Effector memory CD8-positive, alpha-beta T cell (primary cell): ENCODE results near the gene CALML4.
"Not testable (repeated sequence)": the region's sequence is repeated elsewhere in the genome, so short reads cannot be mapped to it uniquely, and the experiment has no call there.

ENCODE experiments used
- ATAC-seq: fragments of 150-1000 bp; cut with Tn5 transposase; replicated peaks from 2 replicates; pipeline ENCODE4 v1.10.0; 2021; ENCODE audit warnings: mild to moderate bottlenecking, moderate library complexity
- DNase-seq, 3 experiments: peaks; one replicate each; pipeline ENCODE4 v3.0.0; 2021
- H3K27ac Mint-ChIP-seq, 2 donors: one replicate each; pipeline ENCODE4 v1.8.0; 2022; ENCODE audit warnings: mild to moderate bottlenecking in 2 of 2, mixed read lengths in 2 of 2, moderate library complexity in 2 of 2
- H3K27me3 Mint-ChIP-seq, 2 donors: one replicate each; pipeline ENCODE4 v1.8.0; 2022; ENCODE audit warnings: mixed read lengths in 2 of 2
- H3K36me3 Mint-ChIP-seq: one replicate; pipeline ENCODE4 v1.8.0; 2022; ENCODE audit warnings: mild to moderate bottlenecking, moderate library complexity, mixed read lengths; ENCODE audit not compliant: insufficient read depth
- H3K4me1 Mint-ChIP-seq, 2 donors: one replicate each; pipeline ENCODE4 v1.8.0; 2022; ENCODE audit warnings: low read depth in 2 of 2, mixed read lengths in 2 of 2
- H3K4me3 Mint-ChIP-seq, 2 donors: one replicate each; pipeline ENCODE4 v1.8.0; 2022; ENCODE audit warnings: mild to moderate bottlenecking in 2 of 2, mixed read lengths in 2 of 2, moderate library complexity in 2 of 2
- H3K9me3 Mint-ChIP-seq, 2 donors: one replicate each; pipeline ENCODE4 v1.8.0; 2022; ENCODE audit warnings: mixed read lengths in 2 of 2

The CALML4 gene

GRCh38 chr15:68186671-68187397 is 18.3 kb downstream of the CALML4 start:
- peaks cover 63% of the 10 kb centered on the region for H3K36me3 Mint-ChIP-seq
- H3K9me3 Mint-ChIP-seq: no peaks in the 10 kb centered on the region
- DNase-seq: no peak
- H3K27ac Mint-ChIP-seq: no peak overlapping the region
- H3K27me3 Mint-ChIP-seq: no peaks in the 10 kb centered on the region
- H3K4me3 Mint-ChIP-seq: no peak overlapping the region
- no peak for ATAC-seq
- peaks cover 0 to 5% of the 10 kb centered on the region in 2 donors for H3K4me1 Mint-ChIP-seq

GRCh38 chr15:68184616-68185480 is 20.3 kb downstream of the CALML4 start:
- H3K4me1 Mint-ChIP-seq: peaks cover 0 to 12% of the 10 kb centered on the region in 2 donors
- H3K9me3 Mint-ChIP-seq: no peaks in the 10 kb centered on the region
- H3K4me3 Mint-ChIP-seq: no peak overlapping the region
- H3K27me3 Mint-ChIP-seq: no peaks in the 10 kb centered on the region
- DNase-seq (no peak), ATAC-seq (no peak)
- H3K36me3 Mint-ChIP-seq: peaks cover 69% of the 10 kb centered on the region
- peak overlapping the region in 1 of 2 donors; percentile 12 for H3K27ac Mint-ChIP-seq

GRCh38 chr15:68183616-68184315 is 21.4 kb downstream of the CALML4 start:
- Mint-ChIP-seq H3K4me3 (no peak overlapping the region), H3K36me3 (peaks cover 64% of the 10 kb centered on the region), H3K4me1 (peaks cover 0 to 12% of the 10 kb centered on the region in 2 donors), H3K27me3 (no peaks in the 10 kb centered on the region), H3K27ac (peak overlapping the region in 1 of 2 donors; percentile 12), H3K9me3 (no peaks in the 10 kb centered on the region)
- DNase-seq: no peak
- no peak for ATAC-seq

DNA sequence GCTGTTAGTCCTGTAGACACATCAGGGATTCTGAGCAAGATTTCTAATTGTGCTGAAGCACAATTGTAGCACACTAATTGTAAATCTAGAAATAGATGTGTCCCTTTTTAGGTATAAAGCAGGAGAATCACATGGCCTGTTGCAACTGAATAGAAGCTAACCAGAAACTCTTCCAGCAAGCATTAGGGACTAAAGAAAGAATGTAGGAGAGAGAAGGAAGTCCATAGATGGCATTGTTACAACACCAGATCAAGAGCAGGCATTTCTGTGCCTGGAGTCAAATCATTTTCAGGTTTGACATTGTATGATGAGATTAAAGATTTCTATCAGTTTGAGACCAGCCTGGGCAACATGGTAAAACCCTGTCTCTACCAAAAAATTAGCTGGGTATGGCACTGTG is 27.4 kb downstream of the CALML4 start:
- no peak for DNase-seq
- H3K27me3 Mint-ChIP-seq: no peaks in the 10 kb centered on the region
- ATAC-seq: no peak
- no peaks in the 10 kb centered on the region for H3K9me3 Mint-ChIP-seq
- H3K27ac Mint-ChIP-seq: peak overlapping the region in 1 of 2 donors; percentile 65
- no peak overlapping the region for H3K4me3 Mint-ChIP-seq
- H3K36me3 Mint-ChIP-seq: peaks cover 65% of the 10 kb centered on the region
- H3K4me1 Mint-ChIP-seq: peaks cover 3 to 12% of the 10 kb centered on the region in 2 donors

DNA sequence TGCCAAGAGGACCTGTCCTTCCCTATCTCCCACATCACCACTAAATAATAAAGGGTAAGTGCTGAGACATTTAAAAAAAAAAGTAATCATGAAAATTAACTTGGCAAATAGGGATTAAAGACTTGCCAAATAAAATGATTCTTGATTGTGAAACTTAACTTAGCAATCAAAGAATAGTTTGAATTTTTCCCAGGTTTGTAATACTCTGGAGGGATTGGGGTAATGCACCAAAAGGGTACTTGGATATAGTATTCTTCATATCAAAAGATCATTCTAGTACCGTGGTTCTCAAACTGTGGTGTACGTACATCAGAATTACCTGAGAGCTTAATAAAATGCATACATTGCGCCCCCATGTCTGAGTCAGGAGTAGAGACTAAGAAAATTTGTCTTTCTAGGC is 28.5 kb downstream of the CALML4 start:
- Mint-ChIP-seq H3K4me1 (peaks cover 3 to 12% of the 10 kb centered on the region in 2 donors), H3K36me3 (peaks cover 56% of the 10 kb centered on the region), H3K9me3 (no peaks in the 10 kb centered on the region), H3K27me3 (no peaks in the 10 kb centered on the region), H3K27ac (peak overlapping the region in 1 of 2 donors; percentile 23), H3K4me3 (no peak overlapping the region)
- DNase-seq (no peak), ATAC-seq (no peak)

- Mint-ChIP-seq H3K4me1 (peaks cover 3 to 6% of the 10 kb centered on the region in 2 donors), H3K36me3 (peaks cover 48% of the 10 kb centered on the region), H3K27ac (no peak overlapping the region), H3K4me3 (no peak overlapping the region), H3K27me3 (no peaks in the 10 kb centered on the region), H3K9me3 (no peaks in the 10 kb centered on the region)
- ATAC-seq (no peak), DNase-seq (no peak)
Measured at GRCh38 chr15:68175526-68175925, 29.6 kb downstream of the CALML4 start.

DNA sequence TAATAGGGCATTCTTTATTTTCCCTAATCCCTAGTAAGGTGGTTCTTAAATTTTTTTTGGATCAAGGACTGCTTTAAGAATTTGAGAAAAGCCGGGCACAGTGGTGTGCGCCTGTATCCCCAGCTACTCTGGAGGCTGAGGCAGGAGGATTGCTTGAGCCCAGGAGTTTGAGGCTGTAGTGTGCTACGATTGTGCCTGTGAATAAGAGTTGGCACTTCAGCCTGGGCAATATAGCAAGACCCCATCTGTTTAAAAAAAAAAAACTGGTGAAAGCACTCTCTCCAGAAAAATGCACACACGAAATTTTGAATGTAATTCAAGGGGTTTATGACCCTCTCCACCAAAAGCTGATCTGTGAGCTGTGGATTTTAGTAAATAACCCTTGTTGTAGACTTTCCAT is 32.0 kb downstream of the CALML4 start:
- Mint-ChIP-seq H3K4me1 (peaks cover 3% of the 10 kb centered on the region in 2 donors), H3K9me3 (no peaks in the 10 kb centered on the region), H3K27me3 (no peaks in the 10 kb centered on the region), H3K36me3 (peaks cover 39% of the 10 kb centered on the region), H3K27ac (no peak overlapping the region), H3K4me3 (no peak overlapping the region)
- ATAC-seq (no peak), DNase-seq (no peak)

DNA sequence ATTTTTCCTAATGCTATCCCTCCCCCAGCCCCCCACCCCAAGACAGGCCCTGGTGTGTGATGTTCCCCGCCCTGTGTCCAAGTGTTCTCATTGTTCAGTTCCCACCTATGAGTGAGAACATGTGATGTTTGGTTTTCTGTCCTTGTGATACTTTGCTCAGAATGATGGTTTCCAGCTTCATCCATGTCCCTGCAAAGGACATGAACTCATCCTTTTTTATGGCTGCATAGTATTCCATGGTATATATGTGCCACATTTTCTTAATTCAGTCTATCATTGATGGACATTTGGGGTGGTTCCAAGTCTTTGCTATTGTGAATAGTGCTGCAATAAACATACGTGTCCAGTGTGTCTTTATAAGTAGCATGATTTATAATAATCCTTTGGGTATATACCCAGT is 33.1 kb downstream of the CALML4 start:
- not testable (repeated sequence) for DNase-seq, H3K27ac Mint-ChIP-seq, ATAC-seq, H3K27me3 Mint-ChIP-seq, H3K9me3 Mint-ChIP-seq, H3K4me3 Mint-ChIP-seq, H3K4me1 Mint-ChIP-seq
- H3K36me3 Mint-ChIP-seq: peaks cover 38% of the 10 kb centered on the region

- DNase-seq (no peak), ATAC-seq (no peak)
- peak overlapping the region in 1 of 2 donors; percentile 62 for H3K27ac Mint-ChIP-seq
- no peak overlapping the region for H3K4me3 Mint-ChIP-seq
- peaks cover 26% of the 10 kb centered on the region for H3K36me3 Mint-ChIP-seq
- H3K4me1 Mint-ChIP-seq: peaks cover 0 to 14% of the 10 kb centered on the region in 2 donors
- H3K27me3 Mint-ChIP-seq: no peaks in the 10 kb centered on the region
- H3K9me3 Mint-ChIP-seq: no peaks in the 10 kb centered on the region
Measured at GRCh38 chr15:68166847-68167246, 38.3 kb downstream of the CALML4 start.

DNA sequence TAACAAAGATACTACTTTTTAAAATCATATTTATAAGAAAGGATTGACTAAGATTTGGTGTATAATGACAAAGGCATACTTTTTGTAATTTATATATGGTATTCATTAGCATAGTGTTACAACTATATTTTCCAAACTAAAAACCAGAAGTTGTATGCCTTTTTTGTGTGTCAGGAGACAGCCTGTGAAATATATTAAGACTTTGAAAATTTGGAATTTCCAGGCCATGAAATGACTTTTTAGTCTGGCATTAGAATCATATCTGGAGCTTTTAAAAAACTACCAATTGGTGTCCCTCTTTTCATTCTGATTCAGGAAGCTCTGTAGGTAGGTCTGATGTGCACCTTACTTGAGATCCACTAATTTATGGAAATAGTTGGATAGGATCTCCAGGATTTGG is 41.9 kb downstream of the CALML4 start:
- H3K4me3 Mint-ChIP-seq: no peak overlapping the region
- no peaks in the 10 kb centered on the region for H3K9me3 Mint-ChIP-seq
- ATAC-seq: no peak
- no peak for DNase-seq
- H3K27ac Mint-ChIP-seq: peak overlapping the region in 1 of 2 donors; percentile 3
- H3K36me3 Mint-ChIP-seq: peaks cover 33% of the 10 kb centered on the region
- H3K27me3 Mint-ChIP-seq: no peaks in the 10 kb centered on the region
- peaks cover 0 to 14% of the 10 kb centered on the region in 2 donors for H3K4me1 Mint-ChIP-seq

- H3K27ac Mint-ChIP-seq: no peak overlapping the region
- H3K36me3 Mint-ChIP-seq: peaks cover 21% of the 10 kb centered on the region
- ATAC-seq (no peak), DNase-seq (no peak)
- H3K4me1 Mint-ChIP-seq: peaks cover 0 to 4% of the 10 kb centered on the region in 2 donors
- H3K4me3 Mint-ChIP-seq: no peak overlapping the region
- H3K9me3 Mint-ChIP-seq: no peaks in the 10 kb centered on the region
- no peaks in the 10 kb centered on the region for H3K27me3 Mint-ChIP-seq
Measured at GRCh38 chr15:68158046-68158628, 47.0 kb downstream of the CALML4 start.

GRCh38 chr15:68157074-68157473 is 48.1 kb downstream of the CALML4 start:
- Mint-ChIP-seq H3K4me1 (peaks cover 0 to 7% of the 10 kb centered on the region in 2 donors), H3K9me3 (no peaks in the 10 kb centered on the region), H3K36me3 (peaks cover 21% of the 10 kb centered on the region), H3K4me3 (no peak overlapping the region), H3K27ac (no peak overlapping the region), H3K27me3 (no peaks in the 10 kb centered on the region)
- DNase-seq (no peak), ATAC-seq (no peak)

DNA sequence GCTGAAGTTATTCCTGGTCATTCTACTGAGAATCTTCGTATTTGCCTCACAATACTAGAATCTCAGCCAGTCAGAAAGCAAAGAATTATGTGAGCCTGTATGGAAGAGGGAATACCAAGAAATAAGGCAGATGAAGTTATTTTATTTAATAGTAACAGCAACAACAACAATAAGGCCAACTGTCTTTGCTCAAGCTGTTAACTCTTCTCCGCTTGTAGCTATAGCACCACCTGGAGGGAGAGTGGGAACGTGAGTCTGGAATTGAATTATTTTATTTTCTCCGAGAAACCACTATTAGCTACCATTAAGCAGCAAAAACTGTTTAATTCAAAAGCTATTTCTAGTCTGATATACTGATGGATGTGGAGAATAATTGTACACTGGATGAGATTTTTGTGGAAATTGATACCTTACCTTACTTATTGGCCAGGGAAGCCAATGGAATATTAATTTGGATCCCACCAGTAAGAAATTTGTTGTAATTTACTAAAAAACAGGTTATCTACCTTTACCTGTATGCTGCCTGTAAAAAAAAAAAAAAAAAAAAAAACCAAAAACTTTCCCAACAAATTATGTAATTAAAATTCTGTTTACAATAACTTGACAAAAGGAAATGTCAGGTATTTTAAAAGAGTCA is 50.1 kb downstream of the CALML4 start:
- Mint-ChIP-seq H3K27me3 (no peaks in the 10 kb centered on the region), H3K9me3 (no peaks in the 10 kb centered on the region), H3K4me3 (no peak overlapping the region), H3K4me1 (peaks cover 0 to 6% of the 10 kb centered on the region in 2 donors), H3K36me3 (peaks cover 15% of the 10 kb centered on the region), H3K27ac (peak overlapping the region in 1 of 2 donors; percentile 2)
- ATAC-seq: no peak
- DNase-seq: peak in 2 of 3 experiments; percentile 3 to 10
